HFF-Myc (cell line): Measurements from ENCODE around the gene CPNE9.

Experiments
- DNase-seq: peaks from one replicate; pipeline ENCODE4 v3.0.0-alpha.2; 2011; ENCODE audit warnings: low read depth; ENCODE audit errors: extremely low read depth
- H3K4me3 ChIP-seq: replicated peaks from 2 replicates; pipeline ENCODE4 v1.5.1; 2011; ENCODE audit warnings: low read depth, mild to moderate bottlenecking, control low read depth, low read length
- TF ChIP-seq, protein P1 (sequence below): IDR thresholded peaks from 2 replicates; pipeline ENCODE4 v1.5.1; 2012; ENCODE audit warnings: mild to moderate bottlenecking, low read depth, low read length, control low read depth; ENCODE audit errors: missing control alignments

Gene CPNE9, protein sequence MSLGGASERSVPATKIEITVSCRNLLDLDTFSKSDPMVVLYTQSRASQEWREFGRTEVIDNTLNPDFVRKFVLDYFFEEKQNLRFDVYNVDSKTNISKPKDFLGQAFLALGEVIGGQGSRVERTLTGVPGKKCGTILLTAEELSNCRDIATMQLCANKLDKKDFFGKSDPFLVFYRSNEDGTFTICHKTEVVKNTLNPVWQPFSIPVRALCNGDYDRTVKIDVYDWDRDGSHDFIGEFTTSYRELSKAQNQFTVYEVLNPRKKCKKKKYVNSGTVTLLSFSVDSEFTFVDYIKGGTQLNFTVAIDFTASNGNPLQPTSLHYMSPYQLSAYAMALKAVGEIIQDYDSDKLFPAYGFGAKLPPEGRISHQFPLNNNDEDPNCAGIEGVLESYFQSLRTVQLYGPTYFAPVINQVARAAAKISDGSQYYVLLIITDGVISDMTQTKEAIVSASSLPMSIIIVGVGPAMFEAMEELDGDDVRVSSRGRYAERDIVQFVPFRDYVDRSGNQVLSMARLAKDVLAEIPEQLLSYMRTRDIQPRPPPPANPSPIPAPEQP

DNA sequence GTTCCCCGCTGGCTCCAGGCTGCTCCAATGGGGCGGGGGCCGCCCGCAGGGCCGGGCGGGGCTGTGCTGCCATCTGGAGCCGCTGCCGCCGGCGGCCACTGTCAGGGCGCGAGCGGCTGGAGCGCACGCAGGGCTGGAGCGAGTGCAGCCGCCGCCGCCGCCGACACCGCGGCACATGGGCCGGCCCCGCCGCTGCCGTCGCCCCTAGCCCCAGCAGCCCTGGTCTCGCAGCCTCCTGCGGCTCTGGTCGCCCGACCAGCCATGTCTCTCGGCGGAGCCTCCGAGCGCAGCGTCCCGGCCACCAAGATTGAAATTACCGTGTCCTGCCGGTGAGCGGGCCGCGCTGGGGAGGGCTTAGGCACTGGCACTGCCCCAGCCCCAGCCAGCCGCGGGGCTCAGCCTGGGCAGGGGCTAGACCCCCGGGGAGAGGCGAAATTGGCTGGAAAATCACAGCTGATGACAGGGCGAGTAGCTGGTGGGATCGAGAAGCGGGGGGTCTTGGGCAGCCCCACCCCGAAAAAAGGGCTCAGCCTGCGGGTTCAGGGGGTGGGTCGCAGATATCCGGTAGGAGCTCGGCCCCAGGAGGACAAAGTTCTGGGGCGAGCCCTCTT lies at the start of gene CPNE9:
TSS of gene CPNE9 (plus strand) at position 98 of the 611 bp plus-strand sequence. CDS start at position 262, 164 bp downstream.
- TF ChIP-seq, protein P1, sequence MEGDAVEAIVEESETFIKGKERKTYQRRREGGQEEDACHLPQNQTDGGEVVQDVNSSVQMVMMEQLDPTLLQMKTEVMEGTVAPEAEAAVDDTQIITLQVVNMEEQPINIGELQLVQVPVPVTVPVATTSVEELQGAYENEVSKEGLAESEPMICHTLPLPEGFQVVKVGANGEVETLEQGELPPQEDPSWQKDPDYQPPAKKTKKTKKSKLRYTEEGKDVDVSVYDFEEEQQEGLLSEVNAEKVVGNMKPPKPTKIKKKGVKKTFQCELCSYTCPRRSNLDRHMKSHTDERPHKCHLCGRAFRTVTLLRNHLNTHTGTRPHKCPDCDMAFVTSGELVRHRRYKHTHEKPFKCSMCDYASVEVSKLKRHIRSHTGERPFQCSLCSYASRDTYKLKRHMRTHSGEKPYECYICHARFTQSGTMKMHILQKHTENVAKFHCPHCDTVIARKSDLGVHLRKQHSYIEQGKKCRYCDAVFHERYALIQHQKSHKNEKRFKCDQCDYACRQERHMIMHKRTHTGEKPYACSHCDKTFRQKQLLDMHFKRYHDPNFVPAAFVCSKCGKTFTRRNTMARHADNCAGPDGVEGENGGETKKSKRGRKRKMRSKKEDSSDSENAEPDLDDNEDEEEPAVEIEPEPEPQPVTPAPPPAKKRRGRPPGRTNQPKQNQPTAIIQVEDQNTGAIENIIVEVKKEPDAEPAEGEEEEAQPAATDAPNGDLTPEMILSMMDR: no peak
- DNase-seq: no peak
- H3K4me3 ChIP-seq: 0 out of 2 replicates have a peak within 1 kb of the TSS, but pooled peaks have one; percentile 9

DNA sequence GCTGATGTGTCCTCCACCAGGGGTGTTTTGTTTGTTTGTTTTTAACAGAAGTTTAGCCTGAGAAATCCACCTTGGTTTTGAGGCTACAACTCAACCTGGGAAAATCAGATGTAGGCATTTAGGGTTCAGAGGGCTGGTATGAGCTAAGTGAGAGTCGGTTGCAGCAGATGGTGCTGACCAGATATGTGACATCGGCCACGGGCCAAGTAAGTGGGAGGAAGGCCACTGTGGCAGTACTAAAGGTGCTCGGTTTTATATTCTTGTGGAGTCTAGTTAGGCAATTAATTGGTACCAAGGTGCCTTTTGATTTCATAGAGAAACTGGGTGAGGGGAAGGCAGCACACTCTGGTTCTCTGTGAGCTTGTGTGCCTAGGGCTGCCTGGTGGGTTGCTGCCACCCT lies 43.8 kb upstream of the CPNE9 start:
- H3K4me3 ChIP-seq: no peak overlapping the region
- TF ChIP-seq, protein P1: no peak
- DNase-seq: no peak

DNA sequence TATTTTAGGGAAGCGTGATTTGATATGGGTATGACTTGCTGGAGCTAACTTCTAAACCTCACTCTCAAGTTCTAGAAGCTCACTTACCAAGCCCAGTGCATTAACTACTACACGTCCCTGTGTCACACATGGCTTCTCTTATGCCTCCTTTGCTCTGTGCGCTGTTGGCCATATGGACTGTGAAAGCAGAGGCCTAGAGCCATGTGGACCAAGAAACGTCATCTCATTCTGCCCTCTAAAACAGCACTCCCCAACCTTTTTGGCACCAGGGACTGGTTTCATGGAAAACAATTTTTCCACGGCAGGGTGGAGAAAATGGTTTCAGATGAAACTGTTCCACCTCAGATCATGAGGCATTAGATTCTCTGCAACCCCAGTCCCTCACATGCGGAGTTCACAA lies 42.7 kb upstream of the CPNE9 start:
- no peak for DNase-seq
- TF ChIP-seq, protein P1: no peak
- no peak overlapping the region for H3K4me3 ChIP-seq

DNA sequence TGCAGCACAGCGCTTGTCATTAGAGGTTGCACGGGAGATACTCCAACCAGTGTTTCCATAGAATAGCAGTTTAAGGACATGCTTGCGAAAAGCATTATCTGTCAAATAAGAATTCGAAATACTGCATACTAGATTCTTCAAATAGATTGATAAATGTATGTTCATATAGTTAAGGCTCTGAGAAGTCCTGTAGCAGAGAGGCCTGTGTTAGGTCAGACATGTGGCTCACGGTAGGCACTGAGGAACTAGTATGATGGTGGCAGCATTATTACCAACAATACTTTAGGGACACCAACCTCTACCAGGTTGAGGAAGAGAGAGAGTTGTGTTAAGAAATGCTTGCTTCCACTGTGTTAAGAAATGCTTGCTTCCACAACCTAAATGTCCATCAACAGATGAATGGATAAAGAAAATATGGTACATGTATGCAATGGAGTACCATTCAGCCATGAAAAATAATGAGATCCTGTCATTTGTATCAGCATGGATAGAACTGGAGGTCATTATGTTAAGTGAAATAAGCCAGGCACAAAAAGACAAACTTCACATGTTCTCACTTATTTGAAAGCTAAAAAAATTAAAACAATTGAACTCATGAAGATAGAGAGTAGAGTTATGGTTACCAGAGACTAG lies 39.4 kb upstream of the CPNE9 start:
- TF ChIP-seq, protein P1: no peak
- no peak for DNase-seq
- H3K4me3 ChIP-seq: no peak overlapping the region

DNA sequence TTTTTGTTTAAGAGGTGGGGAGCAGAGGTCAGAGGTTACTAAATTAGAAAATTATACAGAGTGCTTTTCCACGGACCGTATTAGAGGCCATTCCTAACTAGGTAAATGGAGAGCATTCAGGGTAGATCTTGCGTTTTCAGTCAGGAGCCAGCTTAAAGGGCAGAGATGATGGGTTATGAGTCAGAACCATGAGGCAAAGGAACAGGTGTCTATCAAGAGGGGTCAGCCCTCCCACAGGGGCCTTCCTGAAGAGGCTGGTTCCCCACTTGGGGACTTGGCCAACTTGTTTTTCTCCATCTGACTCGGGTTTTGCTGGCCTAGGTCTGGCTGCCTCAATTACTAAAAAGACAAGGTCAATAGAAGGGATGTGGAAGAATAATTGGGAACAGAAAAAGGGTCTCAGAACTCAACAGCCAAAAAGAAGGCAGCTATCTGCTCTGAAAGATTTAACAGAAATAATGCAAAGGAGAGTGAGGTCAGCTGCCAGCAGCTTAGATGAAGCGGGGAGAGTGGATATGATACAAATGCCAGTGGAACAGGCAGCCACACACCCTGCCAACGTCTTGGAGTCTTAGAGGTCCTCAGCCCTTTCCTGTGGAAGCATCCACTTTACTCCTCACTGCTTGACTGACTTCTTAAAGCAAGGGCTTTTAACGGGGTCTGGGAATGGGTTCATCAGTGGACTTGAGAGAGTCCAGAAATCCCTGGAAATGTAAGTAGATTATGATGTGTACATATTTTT lies 36.8 kb upstream of the CPNE9 start:
- no peak for DNase-seq
- TF ChIP-seq, protein P1: no peak

DNA sequence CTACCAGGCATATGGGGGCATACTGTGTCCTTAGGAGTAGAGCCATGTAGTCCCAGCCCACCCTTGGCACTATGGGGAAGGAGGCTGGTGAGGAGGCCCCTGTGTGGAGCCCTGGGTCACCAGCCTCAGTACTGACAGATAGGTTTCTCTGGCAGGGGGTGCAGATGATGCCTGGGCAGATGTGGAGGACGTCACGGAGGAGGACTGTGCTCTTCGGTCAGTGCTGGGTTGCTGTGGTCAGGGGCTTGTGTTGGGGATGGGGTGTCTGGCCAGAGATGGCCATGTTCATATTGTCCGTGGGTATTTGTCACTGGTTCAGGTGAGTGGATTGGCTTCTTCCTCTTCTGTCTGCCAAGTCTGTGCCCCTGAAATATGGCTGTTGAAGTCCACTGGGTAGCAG lies 34.4 kb upstream of the CPNE9 start:
- DNase-seq: no peak
- H3K4me3 ChIP-seq: no peak overlapping the region
- TF ChIP-seq, protein P1: no peak

More for the DNA sequence above, 36.8 kb upstream of the CPNE9 start:
- H3K4me3 ChIP-seq: no peak overlapping the region
